HL-60 (cell line): ENCODE data around the gene LACRT.
"Not testable (repeated sequence)": the region's sequence is repeated elsewhere in the genome, so short reads cannot be mapped to it uniquely, and the experiment has no call there.

ENCODE experiments used
- GABPA ChIP-seq: IDR thresholded peaks from 2 replicates; pipeline ENCODE4 v1.6.1; 2012; ENCODE audit warnings: low read depth
- POLR2AphosphoS5 ChIP-seq: IDR thresholded peaks from 2 replicates; pipeline ENCODE4 v1.6.1; 2012; ENCODE audit warnings: low read depth
- SPI1 ChIP-seq: IDR thresholded peaks from 2 replicates; pipeline ENCODE4 v1.6.1; 2012; ENCODE audit warnings: low read depth, mild to moderate bottlenecking, borderline replicate concordance
- TF ChIP-seq, protein P1 (sequence below): IDR thresholded peaks from one replicate; pipeline ENCODE4 v1.5.1; 2011; ENCODE audit warnings: low read length, control low read depth, inconsistent platforms; ENCODE audit not compliant: insufficient read depth

DNA sequence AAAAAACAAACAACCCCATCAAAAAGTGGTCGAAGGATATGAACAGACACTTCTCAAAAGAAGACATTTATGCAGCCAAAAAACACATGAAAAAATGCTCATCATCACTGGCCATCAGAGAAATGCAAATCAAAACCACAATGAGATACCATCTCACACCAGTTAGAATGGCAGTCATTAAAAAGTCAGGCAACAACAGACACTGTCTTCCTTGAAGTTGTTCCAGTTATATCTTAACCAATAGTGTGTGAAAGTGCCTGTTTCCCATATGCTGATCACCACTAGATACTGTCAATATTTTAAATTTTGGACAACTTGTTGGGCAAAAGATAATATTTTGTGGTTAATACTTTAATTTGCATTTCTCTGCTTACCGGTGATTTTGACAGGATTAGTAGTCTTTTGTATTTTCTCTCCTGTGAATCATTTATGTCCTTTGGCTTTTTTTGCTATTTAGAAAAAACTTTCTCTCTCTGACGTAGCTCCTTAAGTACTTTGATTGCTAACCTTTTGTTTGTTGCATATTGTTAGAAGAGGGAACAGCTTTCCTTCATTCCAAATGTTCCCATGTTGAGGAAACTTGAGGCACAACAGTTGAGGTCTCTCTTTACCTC is 30.4 kb upstream of the LACRT start:
- TF ChIP-seq, protein P1, sequence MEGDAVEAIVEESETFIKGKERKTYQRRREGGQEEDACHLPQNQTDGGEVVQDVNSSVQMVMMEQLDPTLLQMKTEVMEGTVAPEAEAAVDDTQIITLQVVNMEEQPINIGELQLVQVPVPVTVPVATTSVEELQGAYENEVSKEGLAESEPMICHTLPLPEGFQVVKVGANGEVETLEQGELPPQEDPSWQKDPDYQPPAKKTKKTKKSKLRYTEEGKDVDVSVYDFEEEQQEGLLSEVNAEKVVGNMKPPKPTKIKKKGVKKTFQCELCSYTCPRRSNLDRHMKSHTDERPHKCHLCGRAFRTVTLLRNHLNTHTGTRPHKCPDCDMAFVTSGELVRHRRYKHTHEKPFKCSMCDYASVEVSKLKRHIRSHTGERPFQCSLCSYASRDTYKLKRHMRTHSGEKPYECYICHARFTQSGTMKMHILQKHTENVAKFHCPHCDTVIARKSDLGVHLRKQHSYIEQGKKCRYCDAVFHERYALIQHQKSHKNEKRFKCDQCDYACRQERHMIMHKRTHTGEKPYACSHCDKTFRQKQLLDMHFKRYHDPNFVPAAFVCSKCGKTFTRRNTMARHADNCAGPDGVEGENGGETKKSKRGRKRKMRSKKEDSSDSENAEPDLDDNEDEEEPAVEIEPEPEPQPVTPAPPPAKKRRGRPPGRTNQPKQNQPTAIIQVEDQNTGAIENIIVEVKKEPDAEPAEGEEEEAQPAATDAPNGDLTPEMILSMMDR = not testable (repeated sequence)
- not testable (repeated sequence) for TF ChIP-seq GABPA, POLR2AphosphoS5, SPI1
